Large intestine (tissue), 3 donors: ENCODE data around the gene B3GNT3. TPM values are rescaled to one million over a fixed set of nuclear protein-coding genes. Genes with fewer than 3 reads are reported as not detected.
"Not testable (repeated sequence)": the region's sequence is repeated elsewhere in the genome, so short reads cannot be mapped to it uniquely, and the experiment has no call there.

Experiments
- DNase-seq, 2 donors: peaks; one replicate each; pipeline versions ENCODE4 v3.0.0 to v3.0.0-alpha.2; 2013
- H3K27ac ChIP-seq: one replicate; pipeline ENCODE4 v1.5.1; 2013; ENCODE audit warnings: low read length
- H3K27me3 ChIP-seq: 2 replicates; pipeline ENCODE4 v1.6.1; 2013; ENCODE audit warnings: low read length; ENCODE audit not compliant: control insufficient read depth, insufficient read depth
- H3K36me3 ChIP-seq: 2 replicates; pipeline ENCODE4 v1.6.1; 2013; ENCODE audit warnings: low read length; ENCODE audit not compliant: control insufficient read depth, insufficient read depth
- H3K4me1 ChIP-seq: one replicate; pipeline ENCODE4 v1.6.1; 2013; ENCODE audit warnings: low read length; ENCODE audit not compliant: control insufficient read depth, insufficient read depth
- H3K4me3 ChIP-seq: one replicate; pipeline ENCODE4 v1.5.1; 2013; ENCODE audit warnings: low read length
- H3K9me3 ChIP-seq: one replicate; pipeline ENCODE4 v1.6.1; 2013; ENCODE audit warnings: mild to moderate bottlenecking, low read depth, low read length, moderate library complexity; ENCODE audit not compliant: control insufficient read depth
- WGBS: methylation state at CpG from one replicate; pipeline ENCODE4 v1.1.5; 2013; ENCODE audit warnings: low lambda C conversion rate; ENCODE audit not compliant: insufficient coverage; 5-methylcytosine and 5-hydroxymethylcytosine counted together
- polyA plus RNA-seq: library from polyadenylated mRNA; unstranded; fragments of 120-200 nt; gene quantifications from one replicate; pipeline ENCODE4 v1.2.1, GENCODE V29; 2013

B3GNT3 gene
- polyA plus RNA-seq, 1 donor = 91.7 TPM

DNA sequence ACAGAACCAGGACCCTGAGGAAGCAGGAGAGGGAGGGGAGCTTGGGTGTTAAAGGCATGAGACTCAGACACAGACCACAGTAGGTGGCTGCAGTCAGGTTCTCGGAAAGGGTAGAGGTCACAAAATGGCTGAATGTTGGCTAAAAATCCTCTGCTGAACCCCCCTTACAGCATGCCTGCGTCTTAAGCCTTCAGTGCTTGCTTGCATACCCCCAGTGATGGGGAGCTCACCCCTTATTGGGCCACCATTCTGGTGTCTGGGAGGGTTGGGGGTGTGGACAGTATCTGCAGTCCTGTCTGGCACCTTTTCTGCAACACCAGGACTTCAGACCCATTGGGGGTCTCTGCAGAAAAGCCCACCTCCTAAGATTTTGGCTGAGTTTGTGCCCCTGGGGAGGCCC lies 14.2 kb upstream of the B3GNT3 start:
- WGBS = no CpG with 5 or more reads among the region's 2 CpGs
- Histone ChIP-seq H3K36me3 (no peaks in the 10 kb centered on the region), H3K27me3 (no peaks in the 10 kb centered on the region), H3K27ac (no peak overlapping the region), H3K4me3 (no peak overlapping the region), H3K4me1 (peaks cover 5% of the 10 kb centered on the region), H3K9me3 (peaks cover 2% of the 10 kb centered on the region)
- DNase-seq = no peak

DNA sequence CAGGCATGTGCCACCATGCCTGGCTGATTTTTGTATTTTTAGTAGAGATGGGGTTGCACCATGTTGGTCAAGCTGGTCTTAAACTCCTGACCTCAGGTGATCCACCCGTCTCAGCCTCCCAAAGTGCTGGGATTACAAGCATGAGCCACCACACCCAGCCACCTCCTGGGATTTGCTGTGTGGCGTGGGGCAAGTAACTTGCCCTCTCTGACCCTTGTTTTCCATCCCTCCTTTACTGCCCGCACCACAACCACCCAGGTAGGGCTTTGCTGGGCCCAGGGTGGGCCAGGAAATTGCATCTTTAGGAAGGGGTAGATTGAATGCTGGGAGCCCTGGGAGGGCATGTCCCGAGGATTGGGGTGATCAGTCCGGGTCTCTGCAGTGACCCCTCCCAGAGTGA lies 11.2 kb upstream of the B3GNT3 start:
- DNase-seq, H3K9me3 ChIP-seq, H3K27ac ChIP-seq, H3K27me3 ChIP-seq, H3K4me3 ChIP-seq, H3K36me3 ChIP-seq, H3K4me1 ChIP-seq: not testable (repeated sequence)
- no CpG with 5 or more reads among the region's 5 CpGs for WGBS

DNA sequence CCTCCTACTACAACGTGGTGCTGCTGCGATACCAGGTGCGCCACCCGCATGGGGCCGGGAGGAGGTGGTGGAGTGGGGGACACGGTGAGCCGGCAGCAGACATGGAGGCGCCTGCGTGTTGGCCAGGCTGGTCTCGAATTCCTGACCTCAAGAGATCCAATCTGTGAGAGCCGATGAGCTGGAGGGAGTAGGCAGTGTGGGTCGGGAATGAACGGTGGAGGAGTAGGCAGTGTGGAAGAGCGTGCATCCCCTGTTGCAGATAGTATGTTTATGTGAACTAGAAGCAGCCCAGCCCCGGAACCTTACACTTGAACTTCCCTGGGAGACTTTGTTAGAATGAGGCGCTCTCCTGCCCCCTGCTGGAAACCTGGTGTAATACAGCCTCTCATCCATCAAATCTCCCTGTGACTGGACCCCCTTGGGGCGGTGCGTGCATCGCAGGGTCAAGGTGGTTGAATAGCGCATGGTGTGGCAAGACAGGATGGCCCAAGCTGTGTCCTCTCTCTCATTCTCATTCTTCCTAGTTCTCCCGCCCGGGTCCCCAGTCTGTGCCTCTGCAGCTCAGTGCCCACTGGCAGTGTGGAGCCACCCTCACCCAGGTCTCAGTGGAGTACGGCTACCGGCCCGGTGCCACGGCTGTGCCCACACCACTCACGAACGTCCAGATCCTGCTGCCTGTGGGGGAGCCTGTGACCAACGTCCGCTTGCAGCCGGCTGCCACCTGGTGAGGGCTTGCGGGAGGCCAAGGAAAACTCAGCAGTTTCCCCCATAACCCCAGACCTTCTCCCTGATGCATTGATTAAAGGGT lies 10.5 kb upstream of the B3GNT3 start:
- Histone ChIP-seq H3K36me3 (no peaks in the 10 kb centered on the region), H3K27me3 (no peaks in the 10 kb centered on the region), H3K4me3 (no peak overlapping the region), H3K9me3 (no peaks in the 10 kb centered on the region), H3K4me1 (no peaks in the 10 kb centered on the region), H3K27ac (no peak overlapping the region)
- no CpG with 5 or more reads among the region's 32 CpGs for WGBS
- DNase-seq = peak in 1 of 2 donors; percentile 59

DNA sequence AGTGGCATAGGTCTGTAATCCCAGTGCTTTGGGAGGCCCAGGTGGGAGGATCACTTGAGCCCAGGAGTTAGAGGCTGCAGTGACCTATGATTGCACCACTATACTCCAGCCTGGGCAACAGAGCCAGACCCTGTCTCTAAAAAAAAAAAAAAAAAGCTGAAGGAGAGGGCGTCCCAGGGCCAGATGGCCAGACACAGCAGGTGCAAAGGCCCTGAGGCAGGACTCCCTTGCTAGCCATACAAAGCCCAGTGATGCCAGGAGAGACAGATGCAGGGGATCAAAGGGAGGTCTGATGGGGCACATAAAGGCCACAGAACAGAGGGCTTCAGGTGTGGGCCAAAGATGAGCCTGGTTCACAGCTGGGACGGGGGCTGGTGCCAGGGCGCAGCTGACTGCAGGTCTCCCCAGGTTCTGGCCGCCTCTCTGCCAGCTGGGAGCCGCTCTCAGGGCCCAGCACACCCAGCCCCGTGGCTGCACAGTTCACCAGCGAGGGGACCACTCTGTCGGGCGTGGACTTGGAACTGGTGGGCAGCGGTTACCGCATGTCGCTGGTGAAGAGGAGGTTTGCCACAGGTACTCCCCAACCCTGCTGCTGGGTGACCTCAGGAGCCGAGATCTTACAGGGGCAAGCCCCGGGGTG lies 7.5 kb upstream of the B3GNT3 start:
- DNase-seq = no peak
- Histone ChIP-seq H3K4me3 (no peak overlapping the region), H3K4me1 (peaks cover 15% of the 10 kb centered on the region), H3K9me3 (no peaks in the 10 kb centered on the region), H3K36me3 (no peaks in the 10 kb centered on the region), H3K27me3 (no peaks in the 10 kb centered on the region), H3K27ac (no peak overlapping the region)
- no CpG with 5 or more reads among the region's 14 CpGs for WGBS

DNA sequence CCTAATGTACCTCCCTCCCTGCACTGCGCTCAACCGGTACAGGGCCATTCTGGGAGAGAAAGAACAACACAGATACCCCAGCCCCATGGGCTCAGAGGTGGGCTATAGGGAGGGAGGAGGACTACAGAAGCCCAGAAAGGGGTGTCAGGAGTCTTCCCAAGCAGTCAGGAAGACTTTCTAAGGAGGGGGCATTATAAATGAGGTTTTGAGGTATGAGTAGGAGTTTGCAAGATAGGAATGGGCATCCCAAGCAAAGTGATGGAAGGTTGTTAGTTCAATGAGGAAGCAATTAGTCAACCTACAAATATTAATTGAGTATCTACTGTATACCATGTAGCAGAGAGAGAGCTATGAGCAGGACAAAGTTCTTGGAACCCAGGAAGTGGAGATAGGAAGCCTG lies 6.3 kb upstream of the B3GNT3 start:
- Histone ChIP-seq H3K9me3 (no peaks in the 10 kb centered on the region), H3K36me3 (no peaks in the 10 kb centered on the region), H3K27ac (no peak overlapping the region), H3K4me1 (peaks cover 16% of the 10 kb centered on the region), H3K4me3 (no peak overlapping the region), H3K27me3 (no peaks in the 10 kb centered on the region)
- DNase-seq = no peak
- WGBS = no CpG with 5 or more reads among the region's 2 CpGs

DNA sequence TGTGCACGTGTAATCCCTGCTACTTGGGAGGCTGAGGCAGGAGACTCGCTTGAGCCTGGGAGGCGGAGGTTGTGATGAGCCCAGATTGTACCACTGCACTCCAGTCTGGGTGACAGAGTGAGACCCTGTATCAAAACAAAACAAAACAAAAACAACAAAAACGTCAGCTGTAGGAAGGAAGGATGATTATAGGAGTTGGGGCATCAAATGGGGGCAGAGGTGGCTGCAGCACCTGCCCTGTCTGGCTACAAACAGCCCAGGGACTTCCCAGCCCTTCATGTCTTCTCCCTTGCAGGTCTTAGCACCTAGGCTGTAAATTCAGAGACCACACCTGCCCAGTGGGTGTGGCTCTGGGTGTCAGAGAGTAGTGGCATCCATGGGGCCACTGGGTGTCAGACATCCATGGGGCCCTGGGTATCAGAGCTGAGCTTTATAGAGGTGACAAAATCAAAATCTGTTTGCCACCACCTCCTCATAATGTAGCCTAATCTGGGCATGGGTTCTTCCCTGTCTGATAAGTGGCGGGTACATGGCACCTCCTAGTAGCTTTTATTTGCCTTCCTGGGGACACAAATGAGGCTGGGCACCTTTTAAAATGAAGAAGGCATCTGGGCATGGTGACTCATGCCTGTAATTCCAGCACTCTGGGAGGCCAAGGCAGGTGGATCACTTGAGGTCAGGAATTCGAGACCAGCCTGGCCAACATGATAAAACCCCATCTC lies 4.7 kb upstream of the B3GNT3 start:
- H3K36me3 ChIP-seq = no peaks in the 10 kb centered on the region
- H3K27me3 ChIP-seq = peaks cover 10% of the 10 kb centered on the region
- WGBS = no CpG with 5 or more reads among the region's 6 CpGs
- no peak overlapping the region for H3K4me3 ChIP-seq
- peaks cover 27% of the 10 kb centered on the region for H3K4me1 ChIP-seq
- H3K9me3 ChIP-seq = no peaks in the 10 kb centered on the region
- no peak overlapping the region for H3K27ac ChIP-seq
- peak; percentile 47 to 69 for DNase-seq

DNA sequence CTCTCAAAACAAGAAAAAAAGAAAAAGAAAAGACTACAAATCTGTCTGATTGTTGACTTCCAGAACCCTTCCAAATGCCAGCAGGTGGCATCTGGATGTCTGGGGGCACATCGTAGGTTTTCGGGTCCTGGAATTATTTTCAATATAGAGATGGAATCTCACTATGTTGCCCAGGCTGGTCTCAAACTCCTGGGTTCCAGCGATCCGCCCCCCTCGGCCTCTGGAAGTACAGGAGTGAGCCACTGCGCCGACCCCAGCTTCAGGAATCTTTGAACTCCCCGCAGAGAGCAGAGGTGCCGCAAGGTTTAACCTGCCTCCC lies 567 bp upstream of the B3GNT3 start:
- Histone ChIP-seq H3K36me3 (peaks cover 4% of the 10 kb centered on the region), H3K4me1 (peaks cover 54% of the 10 kb centered on the region), H3K9me3 (no peaks in the 10 kb centered on the region), H3K27me3 (peaks cover 14% of the 10 kb centered on the region), H3K4me3 (peak overlapping the region; percentile 95), H3K27ac (peak overlapping the region; percentile 99)
- no peak for DNase-seq
- no CpG with 5 or more reads among the region's 9 CpGs for WGBS

DNA sequence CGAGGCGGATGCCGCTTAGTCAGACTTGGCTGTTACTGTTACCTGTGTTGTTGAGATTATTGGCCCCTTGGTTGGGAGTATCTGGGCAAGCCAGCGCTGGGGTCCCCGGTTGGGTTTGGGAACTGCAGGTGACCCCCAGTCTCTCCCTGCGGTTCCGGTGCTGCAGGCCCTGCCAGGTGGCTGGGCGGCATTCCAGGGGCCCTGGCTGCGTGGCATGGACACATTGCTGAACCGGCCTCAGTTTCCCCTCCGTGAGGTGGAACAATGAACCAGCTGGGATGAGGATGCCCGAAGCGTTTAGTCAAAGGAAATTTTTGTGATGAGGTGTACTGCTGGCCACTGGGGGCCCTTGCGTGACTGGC lies 538 bp downstream of the B3GNT3 start:
- WGBS = 20% methylated on average over 1 of the region's 14 CpGs
- Histone ChIP-seq H3K4me1 (peaks cover 47% of the 10 kb centered on the region), H3K27me3 (peaks cover 14% of the 10 kb centered on the region), H3K4me3 (peak overlapping the region; percentile 95), H3K27ac (peak overlapping the region; percentile 99), H3K36me3 (peaks cover 6% of the 10 kb centered on the region), H3K9me3 (no peaks in the 10 kb centered on the region)
- peak in 1 of 2 donors; percentile 54 for DNase-seq

DNA sequence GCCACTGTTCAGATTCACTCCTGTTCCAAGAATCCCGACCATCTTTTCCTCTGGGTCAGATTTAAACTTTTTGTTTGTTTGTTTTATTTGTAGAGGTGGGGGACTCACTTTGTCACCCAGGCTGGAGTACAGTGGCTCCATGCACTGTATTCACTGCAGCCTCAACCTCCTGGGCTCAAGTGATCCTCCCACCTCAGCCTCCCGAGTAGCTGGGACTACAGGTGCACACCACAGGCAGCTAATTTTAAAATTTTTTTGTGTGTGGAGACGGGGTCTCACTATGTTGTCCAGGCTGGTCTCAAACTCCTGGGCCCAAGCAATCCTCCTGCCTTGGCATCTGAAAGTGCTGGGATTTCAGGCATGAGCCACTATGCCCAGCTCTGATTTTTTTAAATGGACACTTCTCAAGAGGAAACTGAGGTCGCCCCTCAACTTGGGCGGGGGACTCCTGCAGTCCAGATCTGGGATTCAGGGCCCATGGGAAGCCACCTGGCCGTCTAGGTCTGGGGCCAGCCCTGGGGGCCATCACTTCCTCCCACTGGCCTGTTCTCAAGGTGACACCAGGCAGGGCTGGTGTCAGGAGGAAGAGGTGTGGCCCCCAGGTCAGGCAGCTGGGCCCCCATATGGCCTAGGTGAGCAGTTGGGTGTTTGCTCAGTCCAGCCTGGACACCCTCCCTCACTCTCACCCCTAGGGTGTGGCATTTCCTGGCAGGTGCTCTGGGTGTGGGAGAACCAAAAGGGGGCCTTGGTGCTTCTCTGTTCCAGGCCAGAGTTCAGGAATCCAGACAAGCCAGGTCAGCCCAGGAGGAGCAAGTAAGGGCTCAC lies 1.3 kb downstream of the B3GNT3 start:
- H3K9me3 ChIP-seq = no peaks in the 10 kb centered on the region
- H3K27ac ChIP-seq = peak overlapping the region; percentile 99
- H3K36me3 ChIP-seq = peaks cover 6% of the 10 kb centered on the region
- peak; percentile 95 to 98 for DNase-seq
- peaks cover 14% of the 10 kb centered on the region for H3K27me3 ChIP-seq
- H3K4me1 ChIP-seq = peaks cover 45% of the 10 kb centered on the region
- H3K4me3 ChIP-seq = peak overlapping the region; percentile 95
- WGBS = no CpG with 5 or more reads among the region's 6 CpGs

DNA sequence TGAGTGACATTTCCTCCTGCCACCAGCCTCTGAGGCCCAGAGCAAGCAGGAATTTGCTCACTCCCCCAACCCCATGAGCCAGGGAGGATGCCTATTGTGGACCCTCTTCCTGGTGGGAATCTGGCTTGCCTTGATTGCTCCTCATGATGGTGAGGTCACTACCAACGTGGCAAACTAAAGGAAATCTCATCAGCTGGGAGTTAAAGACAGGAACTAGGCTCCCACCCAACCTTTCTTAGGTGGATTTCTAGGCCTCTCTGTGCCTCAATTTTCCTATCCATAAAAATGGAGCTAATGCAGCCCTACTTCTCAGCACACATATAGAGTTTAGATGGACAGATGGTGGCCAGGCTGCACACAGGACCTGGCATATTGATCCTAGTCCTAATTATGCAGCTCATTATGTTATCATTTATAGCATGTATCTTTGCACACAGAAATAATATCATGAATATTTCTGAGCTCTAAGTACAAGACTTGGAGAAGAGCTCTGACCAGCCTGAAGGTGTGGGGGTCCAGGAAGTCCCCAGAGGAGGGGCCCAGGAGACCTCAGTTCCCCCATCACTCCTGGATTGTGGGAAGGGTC lies 2.0 kb downstream of the B3GNT3 start:
- no peak for DNase-seq
- Histone ChIP-seq H3K4me3 (peak overlapping the region; percentile 95), H3K4me1 (peaks cover 39% of the 10 kb centered on the region), H3K27me3 (peaks cover 14% of the 10 kb centered on the region), H3K9me3 (no peaks in the 10 kb centered on the region), H3K27ac (peak overlapping the region; percentile 99), H3K36me3 (peaks cover 6% of the 10 kb centered on the region)
- no CpG with 5 or more reads among the region's 1 CpG for WGBS
